Trophoblast cell (in vitro differentiated cells and primary cell): ENCODE measurements around the gene MED12L.

Source experiments
- DNase-seq, 2 donors: peaks; one replicate each; pipeline ENCODE4 v3.0.0-alpha.2; 2016
- H2AFZ ChIP-seq: 2 replicates; pipeline ENCODE4 v1.6.1; 2013; ENCODE audit warnings: low read length, moderate library complexity, mild to moderate bottlenecking; ENCODE audit not compliant: insufficient read depth, poor library complexity
- H2AK5ac ChIP-seq: 2 replicates; pipeline ENCODE4 v1.6.1; 2013; ENCODE audit warnings: mild to moderate bottlenecking, low read length
- H2BK120ac ChIP-seq: 2 replicates; pipeline ENCODE4 v1.6.1; 2013; ENCODE audit warnings: low read length, mild to moderate bottlenecking, moderate library complexity; ENCODE audit not compliant: insufficient read depth, poor library complexity
- H2BK12ac ChIP-seq: 2 replicates; pipeline ENCODE4 v1.6.1; 2013; ENCODE audit warnings: mild to moderate bottlenecking, low read length, moderate library complexity
- H2BK5ac ChIP-seq: 2 replicates; pipeline ENCODE4 v1.6.1; 2013; ENCODE audit warnings: low read length, low read depth, moderate library complexity, mild to moderate bottlenecking; ENCODE audit not compliant: poor library complexity
- H3K14ac ChIP-seq: 2 replicates; pipeline ENCODE4 v1.6.1; 2013; ENCODE audit warnings: mild to moderate bottlenecking, low read length
- H3K18ac ChIP-seq: 2 replicates; pipeline ENCODE4 v1.6.1; 2013; ENCODE audit warnings: mild to moderate bottlenecking, low read length
- H3K23ac ChIP-seq: 2 replicates; pipeline ENCODE4 v1.6.1; 2013; ENCODE audit warnings: low read length
- H3K27ac ChIP-seq: 2 replicates; pipeline ENCODE4 v1.5.1; 2013; ENCODE audit warnings: low read depth, mild to moderate bottlenecking, inconsistent platforms, low read length, moderate library complexity
- H3K27me3 ChIP-seq: 2 replicates; pipeline ENCODE4 v1.6.1; 2013; ENCODE audit warnings: inconsistent platforms, mild to moderate bottlenecking, low read length, moderate library complexity; ENCODE audit not compliant: insufficient read depth
- H3K36me3 ChIP-seq, 2 experiments: 1 replicate in 1 of 2; 2 replicates in 1 of 2; pipeline ENCODE4 v1.6.1; 2013; ENCODE audit warnings: low read length in 2 of 2, mild to moderate bottlenecking in 2 of 2, moderate library complexity in 1 of 2; ENCODE audit not compliant: insufficient read depth in 2 of 2, control insufficient read depth in 1 of 2
- H3K4ac ChIP-seq: 2 replicates; pipeline ENCODE4 v1.6.1; 2013; ENCODE audit warnings: low read depth, mild to moderate bottlenecking, low read length, moderate library complexity
- H3K4me1 ChIP-seq, 2 experiments: 1 replicate in 1 of 2; 2 replicates in 1 of 2; pipeline ENCODE4 v1.6.1; 2013; ENCODE audit warnings: low read length in 2 of 2, mild to moderate bottlenecking in 2 of 2, moderate library complexity in 1 of 2; ENCODE audit not compliant: insufficient read depth in 2 of 2, control insufficient read depth in 1 of 2
- H3K4me2 ChIP-seq: 2 replicates; pipeline ENCODE4 v1.6.1; 2013; ENCODE audit warnings: inconsistent platforms, mild to moderate bottlenecking, low read length, moderate library complexity
- H3K4me3 ChIP-seq: 2 replicates; pipeline ENCODE4 v1.5.1; 2013; ENCODE audit warnings: mild to moderate bottlenecking, low read depth, low read length, inconsistent platforms
- H3K79me1 ChIP-seq: one replicate; pipeline ENCODE4 v1.6.1; 2013; ENCODE audit warnings: low read length
- H3K79me2 ChIP-seq: 2 replicates; pipeline ENCODE4 v1.6.1; 2013; ENCODE audit warnings: low read length, mild to moderate bottlenecking; ENCODE audit not compliant: control insufficient read depth, insufficient read depth, poor library complexity
- H3K9ac ChIP-seq: 2 replicates; pipeline ENCODE4 v1.6.1; 2013; ENCODE audit warnings: mild to moderate bottlenecking, low read length
- H3K9me3 ChIP-seq: 2 replicates; pipeline ENCODE4 v1.6.1; 2013; ENCODE audit warnings: low read depth, mild to moderate bottlenecking, control low read depth, inconsistent platforms, low read length; ENCODE audit not compliant: insufficient read depth
- H4K12ac ChIP-seq: 2 replicates; pipeline ENCODE4 v1.6.1; 2013; ENCODE audit warnings: low read depth, mild to moderate bottlenecking, low read length, moderate library complexity
- H4K8ac ChIP-seq: 2 replicates; pipeline ENCODE4 v1.6.1; 2013; ENCODE audit warnings: low read depth, mild to moderate bottlenecking, low read length, moderate library complexity
- H4K91ac ChIP-seq: one replicate; pipeline ENCODE4 v1.6.1; 2013; ENCODE audit warnings: low read depth, mild to moderate bottlenecking, low read length, moderate library complexity
- WGBS: extraction: QIAGEN DNeasy Blood & Tissue Kit; methylation state at CpG from one replicate; pipeline ENCODE4 v1.1.7; 2013; ENCODE audit warnings: missing lambda C conversion rate; ENCODE audit not compliant: insufficient read length, insufficient coverage; ENCODE audit errors: extremely low coverage; 5-methylcytosine and 5-hydroxymethylcytosine counted together

The MED12L gene

GRCh38 chr3:151225040-151225975 is 139.8 kb downstream of the MED12L start:
- no CpG with 5 or more reads among the region's 9 CpGs for WGBS
- Histone ChIP-seq H2BK120ac (no peak overlapping the region), H4K8ac (no peak overlapping the region), H3K4ac (no peak overlapping the region), H3K9ac (no peak overlapping the region), H2AFZ (no peak overlapping the region), H3K4me1 (peaks cover 3 to 8% of the 10 kb centered on the region in 2 experiments), H3K79me1 (peaks cover under 1% of the 10 kb centered on the region), H4K12ac (no peak overlapping the region), H3K4me2 (no peak overlapping the region), H3K27ac (no peak overlapping the region), H3K36me3 (peaks cover 9 to 14% of the 10 kb centered on the region in 2 experiments), H3K18ac (no peak overlapping the region), H3K14ac (no peak overlapping the region), H3K23ac (no peak overlapping the region), H2BK12ac (no peak overlapping the region), H2BK5ac (no peak overlapping the region), H3K4me3 (no peak overlapping the region), H3K79me2 (no peaks in the 10 kb centered on the region), H2AK5ac (no peak overlapping the region), H3K9me3 (peaks cover 7% of the 10 kb centered on the region), H3K27me3 (no peaks in the 10 kb centered on the region), H4K91ac (no peak overlapping the region)
- no peak for DNase-seq

- WGBS = no CpG with 5 or more reads among the region's 4 CpGs
Measured at GRCh38 chr3:151226088-151226563, 140.7 kb downstream of the MED12L start.

GRCh38 chr3:151226825-151227224 is 141.4 kb downstream of the MED12L start:
- Histone ChIP-seq H4K8ac (no peak overlapping the region), H3K14ac (no peak overlapping the region)

More at GRCh38 chr3:151226088-151226563, 140.7 kb downstream of the MED12L start:
- Histone ChIP-seq H3K4me3 (no peak overlapping the region), H3K18ac (no peak overlapping the region), H3K27me3 (no peaks in the 10 kb centered on the region), H4K91ac (no peak overlapping the region), H3K9me3 (peaks cover 7% of the 10 kb centered on the region), H3K4me1 (peaks cover 3 to 8% of the 10 kb centered on the region in 2 experiments), H3K36me3 (peaks cover 8 to 9% of the 10 kb centered on the region in 2 experiments), H2BK12ac (no peak overlapping the region), H3K9ac (no peak overlapping the region), H4K12ac (no peak overlapping the region), H2BK120ac (no peak overlapping the region), H2BK5ac (no peak overlapping the region), H3K4me2 (no peak overlapping the region), H3K79me1 (no peaks in the 10 kb centered on the region), H3K23ac (no peak overlapping the region), H3K79me2 (no peaks in the 10 kb centered on the region), H3K27ac (no peak overlapping the region), H3K4ac (no peak overlapping the region), H3K14ac (no peak overlapping the region), H2AK5ac (no peak overlapping the region), H2AFZ (no peak overlapping the region), H4K8ac (no peak overlapping the region)
- DNase-seq = peak in 1 of 2 donors; percentile 2

GRCh38 chr3:151227266-151227806 is 141.9 kb downstream of the MED12L start:
- Histone ChIP-seq H3K36me3 (peaks cover 3 to 5% of the 10 kb centered on the region in 2 experiments), H3K4me3 (no peak overlapping the region), H3K79me2 (no peaks in the 10 kb centered on the region), H3K9ac (no peak overlapping the region), H4K12ac (no peak overlapping the region), H3K9me3 (no peaks in the 10 kb centered on the region), H3K79me1 (no peaks in the 10 kb centered on the region), H4K91ac (no peak overlapping the region), H3K4ac (no peak overlapping the region), H3K18ac (no peak overlapping the region), H3K14ac (no peak overlapping the region), H2BK12ac (no peak overlapping the region), H3K27me3 (no peaks in the 10 kb centered on the region), H2AFZ (no peak overlapping the region), H3K23ac (no peak overlapping the region), H4K8ac (no peak overlapping the region), H2BK5ac (no peak overlapping the region), H2AK5ac (no peak overlapping the region), H3K27ac (no peak overlapping the region), H3K4me1 (peaks cover 3 to 8% of the 10 kb centered on the region in 2 experiments), H3K4me2 (no peak overlapping the region), H2BK120ac (no peak overlapping the region)
- peak in 1 of 2 donors; percentile 1 for DNase-seq
- WGBS = no CpG with 5 or more reads among the region's 6 CpGs

More at GRCh38 chr3:151226825-151227224, 141.4 kb downstream of the MED12L start:
- no peak overlapping the region for H4K91ac ChIP-seq
- H3K4me1 ChIP-seq = peaks cover 3 to 8% of the 10 kb centered on the region in 2 experiments
- WGBS = no CpG with 5 or more reads among the region's 5 CpGs
- no peak overlapping the region for H3K4me2 ChIP-seq
- no peaks in the 10 kb centered on the region for H3K79me2 ChIP-seq
- peaks cover 1% of the 10 kb centered on the region for H3K9me3 ChIP-seq
- H3K27me3 ChIP-seq = no peaks in the 10 kb centered on the region
- no peak overlapping the region for H3K27ac ChIP-seq
- H2AK5ac ChIP-seq = no peak overlapping the region
- H2BK5ac ChIP-seq = no peak overlapping the region
- no peak overlapping the region for H3K23ac ChIP-seq
- no peak overlapping the region for H4K12ac ChIP-seq
- no peaks in the 10 kb centered on the region for H3K79me1 ChIP-seq
- H3K4ac ChIP-seq = no peak overlapping the region
- H3K18ac ChIP-seq = no peak overlapping the region
- no peak overlapping the region for H3K9ac ChIP-seq
- H3K36me3 ChIP-seq = peaks cover 3 to 5% of the 10 kb centered on the region in 2 experiments
- no peak for DNase-seq
- no peak overlapping the region for H2BK12ac ChIP-seq
- H3K4me3 ChIP-seq = no peak overlapping the region
- no peak overlapping the region for H2BK120ac ChIP-seq
- H2AFZ ChIP-seq = no peak overlapping the region
